HEK293 (cell line): ENCODE results near the gene SLC38A3.

Source experiments
- CTCF ChIA-PET: fragments of 350-600 bp; formaldehyde crosslinking; extraction: SDS; loops from one replicate; lab custom pipeline; 2021; ENCODE audit warnings: antibody characterized with exemption; lab: Yijun Ruan, JAX
- POLR2A ChIA-PET: fragments of 300-600 bp; formaldehyde crosslinking; extraction: SDS; loops from one replicate; lab custom pipeline; 2020; ENCODE audit warnings: antibody characterized with exemption, inconsistent platforms; lab: Yijun Ruan, JAX
- H3K27ac ChIP-seq: fragments of 200-500 bp; sonication (Bioruptor generic); 2 replicates; pipeline ENCODE4 v1.5.1; 2014; ENCODE audit warnings: low read depth, low read length, control low read depth, inconsistent platforms; ENCODE audit errors: extremely low read depth
- H3K36me3 ChIP-seq, 2 experiments: fragments of 200-500 bp in 1 of 2; sonication (Bioruptor generic) in 1 of 2; 1 replicate in 1 of 2; 2 replicates in 1 of 2; pipeline ENCODE4 v1.5.1; 2014 to 2017; ENCODE audit warnings: inconsistent platforms in 2 of 2, low read length in 2 of 2; ENCODE audit not compliant: control insufficient read depth in 2 of 2, insufficient read depth in 1 of 2
- H3K4me1 ChIP-seq: fragments of 200-500 bp; sonication (Bioruptor generic); 2 replicates; pipeline ENCODE4 v1.5.1; 2014; ENCODE audit warnings: mild to moderate bottlenecking, low read length, inconsistent platforms; ENCODE audit not compliant: control insufficient read depth, insufficient read depth
- H3K4me3 ChIP-seq: 2 replicates; pipeline ENCODE4 v1.5.1; 2011; ENCODE audit warnings: low read depth, mild to moderate bottlenecking, control low read depth, low read length, moderate library complexity
- H3K9me3 ChIP-seq: fragments of 200-500 bp; sonication (Bioruptor generic); 2 replicates; pipeline ENCODE4 v1.5.1; 2014; ENCODE audit warnings: low read depth, low read length, inconsistent platforms; ENCODE audit not compliant: control insufficient read depth, insufficient read depth
- BCL11B ChIP-seq: fragments of 450-650 bp; formaldehyde crosslinking; IDR thresholded peaks from 2 replicates; pipeline ENCODE4 v1.5.1; 2016; ENCODE audit warnings: low read depth, missing biosample characterization, missing genetic modification characterization
- KLF7 ChIP-seq: fragments of 450-650 bp; formaldehyde crosslinking; IDR thresholded peaks from 2 replicates; pipeline ENCODE4 v1.5.1; 2016; ENCODE audit warnings: missing biosample characterization, missing genetic modification characterization, borderline replicate concordance
- KLF9 ChIP-seq: fragments of 450-650 bp; formaldehyde crosslinking; IDR thresholded peaks from 2 replicates; pipeline ENCODE4 v1.5.1; 2016; ENCODE audit warnings: missing biosample characterization, missing genetic modification characterization, low read depth
- PRDM4 ChIP-seq: fragments of 450-650 bp; formaldehyde crosslinking; IDR thresholded peaks from 2 replicates; pipeline ENCODE4 v1.5.1; 2017; ENCODE audit warnings: missing biosample characterization, missing genetic modification characterization
- RBAK ChIP-seq: fragments of 450-650 bp; formaldehyde crosslinking; IDR thresholded peaks from 2 replicates; pipeline ENCODE4 v1.5.1; 2016; ENCODE audit warnings: missing biosample characterization, missing genetic modification characterization
- ZBTB49 ChIP-seq: fragments of 450-650 bp; formaldehyde crosslinking; IDR thresholded peaks from 2 replicates; pipeline ENCODE4 v1.5.1; 2016; ENCODE audit warnings: missing biosample characterization, missing genetic modification characterization, low read depth
- ZBTB8A ChIP-seq: fragments of 450-650 bp; formaldehyde crosslinking; IDR thresholded peaks from 2 replicates; pipeline ENCODE4 v1.5.1; 2016; ENCODE audit warnings: missing biosample characterization, missing genetic modification characterization
- ZIC2 ChIP-seq: fragments of 450-650 bp; formaldehyde crosslinking; IDR thresholded peaks from 2 replicates; pipeline ENCODE4 v1.5.1; 2016; ENCODE audit warnings: missing biosample characterization, missing genetic modification characterization
- ZNF10 ChIP-seq: fragments of 450-650 bp; formaldehyde crosslinking; IDR thresholded peaks from 2 replicates; pipeline ENCODE4 v1.5.1; 2017; ENCODE audit warnings: missing biosample characterization, missing genetic modification characterization
- ZNF266 ChIP-seq: fragments of 450-650 bp; formaldehyde crosslinking; IDR thresholded peaks from 2 replicates; pipeline ENCODE4 v1.5.1; 2016; ENCODE audit warnings: missing biosample characterization, missing genetic modification characterization, low read depth
- ZNF292 ChIP-seq: fragments of 450-650 bp; formaldehyde crosslinking; IDR thresholded peaks from 2 replicates; pipeline ENCODE4 v1.5.1; 2016; ENCODE audit warnings: low read depth, missing biosample characterization, missing genetic modification characterization, borderline replicate concordance
- ZNF48 ChIP-seq: fragments of 450-650 bp; formaldehyde crosslinking; IDR thresholded peaks from 2 replicates; pipeline ENCODE4 v1.5.1; 2016; ENCODE audit warnings: missing biosample characterization, missing genetic modification characterization
- ZNF549 ChIP-seq: fragments of 450-650 bp; IDR thresholded peaks from 2 replicates; pipeline ENCODE4 v1.5.1; 2018; ENCODE audit warnings: missing biosample characterization, missing genetic modification characterization, mild to moderate bottlenecking, inconsistent platforms, moderate library complexity
- ZNF561 ChIP-seq: fragments of 450-650 bp; IDR thresholded peaks from 2 replicates; pipeline ENCODE4 v1.5.1; 2018; ENCODE audit warnings: missing biosample characterization, missing genetic modification characterization, borderline replicate concordance
- ZNF658 ChIP-seq: fragments of 450-650 bp; formaldehyde crosslinking; IDR thresholded peaks from 2 replicates; pipeline ENCODE4; 2016; ENCODE audit warnings: missing biosample characterization, missing genetic modification characterization
- ZNF791 ChIP-seq: fragments of 450-650 bp; formaldehyde crosslinking; IDR thresholded peaks from 2 replicates; pipeline ENCODE4 v1.5.1; 2016; ENCODE audit warnings: missing biosample characterization, missing genetic modification characterization
- ZSCAN16 ChIP-seq: fragments of 450-650 bp; formaldehyde crosslinking; IDR thresholded peaks from 2 replicates; pipeline ENCODE4 v1.5.1; 2016; ENCODE audit warnings: missing biosample characterization, missing genetic modification characterization
- ZXDB ChIP-seq: fragments of 450-650 bp; formaldehyde crosslinking; IDR thresholded peaks from 2 replicates; pipeline ENCODE4 v1.5.1; 2016; ENCODE audit warnings: missing biosample characterization, missing genetic modification characterization
- TF ChIP-seq, protein P1 (sequence below): IDR thresholded peaks from 2 replicates; pipeline ENCODE4 v1.6.1; 2011; ENCODE audit warnings: mild to moderate bottlenecking, low read depth, low read length, borderline replicate concordance
- TF ChIP-seq, protein P2 (sequence below): fragments of 450-650 bp; formaldehyde crosslinking; conservative IDR thresholded peaks from 2 replicates; pipeline ENCODE4 v1.5.1; 2016; ENCODE audit warnings: low read depth, missing biosample characterization, missing genetic modification characterization
- TF ChIP-seq, protein P3 (sequence below): fragments of 450-650 bp; formaldehyde crosslinking; IDR thresholded peaks from 2 replicates; pipeline ENCODE4 v1.5.1; 2016; ENCODE audit warnings: missing biosample characterization, missing genetic modification characterization

SLC38A3 gene

DNA sequence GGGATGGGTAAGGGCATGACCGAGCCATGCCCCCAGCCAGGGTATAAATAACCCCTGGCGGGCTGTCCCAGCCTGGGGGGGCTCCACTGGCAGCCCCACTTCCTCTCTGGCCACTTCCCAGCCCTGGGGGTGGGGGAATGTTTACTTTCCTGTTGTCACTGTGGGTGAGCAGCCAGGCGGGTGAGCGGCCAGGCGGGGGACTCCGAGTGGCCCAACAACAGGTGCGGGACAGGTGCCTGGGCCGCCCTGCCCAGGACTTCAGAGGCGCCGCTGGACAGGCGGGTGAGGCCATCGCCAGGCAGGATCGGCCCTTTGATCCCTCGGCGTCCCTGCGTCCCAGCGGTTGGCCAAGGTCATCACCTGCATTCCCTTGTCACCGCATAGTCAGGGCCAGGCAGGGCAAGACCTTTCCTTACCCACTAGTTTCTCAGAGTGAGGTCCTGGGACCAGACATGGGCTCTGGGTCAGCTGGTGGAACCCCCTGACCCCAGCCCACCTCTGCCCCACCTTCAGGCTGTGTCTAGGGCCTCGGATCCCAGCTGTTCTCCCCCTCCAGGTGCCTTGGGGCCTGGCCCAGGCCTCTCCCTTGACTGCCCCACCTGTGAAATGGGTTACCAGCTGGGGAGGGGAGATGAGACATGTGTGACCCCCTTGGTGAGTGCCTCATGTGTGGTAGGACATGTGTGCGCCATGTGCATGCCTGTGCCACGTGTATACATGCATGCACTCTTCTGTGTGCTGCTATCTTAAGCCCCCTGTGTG lies 33.4 kb upstream of the SLC38A3 start:
- Histone ChIP-seq H3K4me3 (no peak overlapping the region), H3K36me3 (peaks cover 0 to 35% of the 10 kb centered on the region in 2 experiments; a peak in 1 of 3 replicates), H3K9me3 (no peaks in the 10 kb centered on the region), H3K27ac (no peak overlapping the region), H3K4me1 (peaks cover 5% of the 10 kb centered on the region)
- no peak for TF ChIP-seq ZIC2
- TF ChIP-seq ZSCAN16 (tag by site-specific recombination) = no peak
- no peak for TF ChIP-seq ZNF48
- ChIA-PET POLR2A (no interaction called here), CTCF (interaction anchor here (0.6 to 1.2 kb wide), 2 partner anchors 18 to 372 kb away, joined by 3 read pairs; partner anchors contain the start of gene CDHR4)

DNA sequence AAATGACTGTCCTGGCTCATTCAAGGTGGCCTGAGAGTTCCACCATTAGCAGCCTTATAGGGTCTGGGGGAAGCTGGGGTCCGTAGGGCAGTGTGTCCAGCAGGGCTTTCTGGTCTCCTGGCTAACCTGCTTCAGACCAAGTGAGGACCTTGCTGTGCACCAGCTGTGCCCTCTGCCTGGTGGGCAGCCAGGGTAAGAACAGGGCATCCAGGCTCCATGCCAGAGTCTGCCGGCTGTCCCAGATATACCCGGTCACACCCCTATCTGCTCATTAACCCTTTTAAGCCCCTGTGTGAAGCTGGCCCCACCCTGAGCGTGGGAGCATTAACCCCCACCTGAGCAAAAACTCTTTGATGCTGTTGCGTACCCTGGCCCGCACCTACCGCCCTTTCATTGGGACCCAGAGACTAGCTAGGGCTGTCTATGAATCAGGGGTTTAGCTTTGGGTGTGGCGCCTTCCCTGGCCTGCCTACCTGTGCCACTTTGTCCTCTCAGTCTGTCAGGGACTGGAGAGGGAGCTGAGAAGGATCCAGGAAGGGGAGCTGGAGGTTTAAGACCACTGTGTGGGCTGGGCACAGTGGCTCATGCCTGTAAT lies 32.3 kb upstream of the SLC38A3 start:
- H3K9me3 ChIP-seq = no peaks in the 10 kb centered on the region
- no peak overlapping the region for H3K27ac ChIP-seq
- CTCF ChIA-PET = interaction anchor here (1.1 to 1.2 kb wide), 2 partner anchors 17 to 50 kb away, joined by 3 to 4 read pairs; no protein-coding TSS in a partner anchor
- H3K4me3 ChIP-seq = no peak overlapping the region
- POLR2A ChIA-PET = no interaction called here
- H3K36me3 ChIP-seq = peaks cover 0 to 42% of the 10 kb centered on the region in 2 experiments; a peak in 1 of 3 replicates
- H3K4me1 ChIP-seq = no peaks in the 10 kb centered on the region
- no peak for TF ChIP-seq ZNF561 (tag by site-specific recombination)
- TF ChIP-seq, protein P1, sequence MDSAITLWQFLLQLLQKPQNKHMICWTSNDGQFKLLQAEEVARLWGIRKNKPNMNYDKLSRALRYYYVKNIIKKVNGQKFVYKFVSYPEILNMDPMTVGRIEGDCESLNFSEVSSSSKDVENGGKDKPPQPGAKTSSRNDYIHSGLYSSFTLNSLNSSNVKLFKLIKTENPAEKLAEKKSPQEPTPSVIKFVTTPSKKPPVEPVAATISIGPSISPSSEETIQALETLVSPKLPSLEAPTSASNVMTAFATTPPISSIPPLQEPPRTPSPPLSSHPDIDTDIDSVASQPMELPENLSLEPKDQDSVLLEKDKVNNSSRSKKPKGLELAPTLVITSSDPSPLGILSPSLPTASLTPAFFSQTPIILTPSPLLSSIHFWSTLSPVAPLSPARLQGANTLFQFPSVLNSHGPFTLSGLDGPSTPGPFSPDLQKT = no peak
- TF ChIP-seq ZNF10 (tag by site-specific recombination) = no peak
- TF ChIP-seq, protein P2, sequence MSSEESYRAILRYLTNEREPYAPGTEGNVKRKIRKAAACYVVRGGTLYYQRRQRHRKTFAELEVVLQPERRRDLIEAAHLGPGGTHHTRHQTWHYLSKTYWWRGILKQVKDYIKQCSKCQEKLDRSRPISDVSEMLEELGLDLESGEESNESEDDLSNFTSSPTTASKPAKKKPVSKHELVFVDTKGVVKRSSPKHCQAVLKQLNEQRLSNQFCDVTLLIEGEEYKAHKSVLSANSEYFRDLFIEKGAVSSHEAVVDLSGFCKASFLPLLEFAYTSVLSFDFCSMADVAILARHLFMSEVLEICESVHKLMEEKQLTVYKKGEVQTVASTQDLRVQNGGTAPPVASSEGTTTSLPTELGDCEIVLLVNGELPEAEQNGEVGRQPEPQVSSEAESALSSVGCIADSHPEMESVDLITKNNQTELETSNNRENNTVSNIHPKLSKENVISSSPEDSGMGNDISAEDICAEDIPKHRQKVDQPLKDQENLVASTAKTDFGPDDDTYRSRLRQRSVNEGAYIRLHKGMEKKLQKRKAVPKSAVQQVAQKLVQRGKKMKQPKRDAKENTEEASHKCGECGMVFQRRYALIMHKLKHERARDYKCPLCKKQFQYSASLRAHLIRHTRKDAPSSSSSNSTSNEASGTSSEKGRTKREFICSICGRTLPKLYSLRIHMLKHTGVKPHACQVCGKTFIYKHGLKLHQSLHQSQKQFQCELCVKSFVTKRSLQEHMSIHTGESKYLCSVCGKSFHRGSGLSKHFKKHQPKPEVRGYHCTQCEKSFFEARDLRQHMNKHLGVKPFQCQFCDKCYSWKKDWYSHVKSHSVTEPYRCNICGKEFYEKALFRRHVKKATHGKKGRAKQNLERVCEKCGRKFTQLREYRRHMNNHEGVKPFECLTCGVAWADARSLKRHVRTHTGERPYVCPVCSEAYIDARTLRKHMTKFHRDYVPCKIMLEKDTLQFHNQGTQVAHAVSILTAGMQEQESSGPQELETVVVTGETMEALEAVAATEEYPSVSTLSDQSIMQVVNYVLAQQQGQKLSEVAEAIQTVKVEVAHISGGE = no peak
- no peak for TF ChIP-seq RBAK (tag by site-specific recombination)
- no peak for TF ChIP-seq KLF7
- TF ChIP-seq ZNF292 (tag by site-specific recombination) = no peak
- TF ChIP-seq PRDM4 = no peak
- no peak for TF ChIP-seq ZNF658
- TF ChIP-seq BCL11B = no peak
- TF ChIP-seq, protein P3, sequence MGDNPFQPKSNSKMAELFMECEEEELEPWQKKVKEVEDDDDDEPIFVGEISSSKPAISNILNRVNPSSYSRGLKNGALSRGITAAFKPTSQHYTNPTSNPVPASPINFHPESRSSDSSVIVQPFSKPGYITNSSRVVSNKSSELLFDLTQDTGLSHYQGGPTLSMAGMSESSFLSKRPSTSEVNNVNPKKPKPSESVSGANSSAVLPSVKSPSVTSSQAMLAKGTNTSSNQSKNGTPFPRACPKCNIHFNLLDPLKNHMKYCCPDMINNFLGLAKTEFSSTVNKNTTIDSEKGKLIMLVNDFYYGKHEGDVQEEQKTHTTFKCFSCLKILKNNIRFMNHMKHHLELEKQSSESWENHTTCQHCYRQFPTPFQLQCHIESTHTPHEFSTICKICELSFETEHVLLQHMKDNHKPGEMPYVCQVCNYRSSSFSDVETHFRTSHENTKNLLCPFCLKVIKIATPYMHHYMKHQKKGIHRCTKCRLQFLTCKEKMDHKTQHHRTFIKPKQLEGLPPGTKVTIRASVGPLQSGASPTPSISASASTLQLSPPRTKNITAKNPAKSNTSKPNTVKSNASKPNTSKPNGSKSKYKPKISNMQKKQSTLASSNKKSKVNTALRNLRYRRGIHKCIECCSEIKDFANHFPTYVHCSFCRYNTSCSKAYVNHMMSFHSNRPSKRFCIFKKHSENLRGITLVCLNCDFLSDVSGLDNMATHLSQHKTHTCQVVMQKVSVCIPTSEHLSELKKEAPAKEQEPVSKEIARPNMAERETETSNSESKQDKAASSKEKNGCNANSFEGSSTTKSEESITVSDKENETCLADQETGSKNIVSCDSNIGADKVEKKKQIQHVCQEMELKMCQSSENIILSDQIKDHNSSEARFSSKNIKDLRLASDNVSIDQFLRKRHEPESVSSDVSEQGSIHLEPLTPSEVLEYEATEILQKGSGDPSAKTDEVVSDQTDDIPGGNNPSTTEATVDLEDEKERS (tag by site-specific recombination) = no peak
- no peak for TF ChIP-seq ZNF549 (tag by site-specific recombination)
- TF ChIP-seq ZNF266 (tag by site-specific recombination) = no peak
- no peak for TF ChIP-seq ZNF791
- no peak for TF ChIP-seq ZXDB
- TF ChIP-seq ZBTB8A (tag by site-specific recombination) = no peak
- TF ChIP-seq KLF9 (tag by site-specific recombination) = no peak
- no peak for TF ChIP-seq ZBTB49 (tag by site-specific recombination)
